Right hindlimb (tissue), 1 donor: ENCODE results near the gene VPS13D.
A peak's percentile ranks its signal among the peaks of the same experiment; 100 is the strongest.

ENCODE experiments used
- DNase-seq: peaks from one replicate; pipeline ENCODE4 v3.0.0-alpha.2; 2018

The VPS13D gene

GRCh38 chr1:12546771-12547585, 317.1 kb downstream of the VPS13D start:
- DNase-seq: peak; percentile 67

DNA sequence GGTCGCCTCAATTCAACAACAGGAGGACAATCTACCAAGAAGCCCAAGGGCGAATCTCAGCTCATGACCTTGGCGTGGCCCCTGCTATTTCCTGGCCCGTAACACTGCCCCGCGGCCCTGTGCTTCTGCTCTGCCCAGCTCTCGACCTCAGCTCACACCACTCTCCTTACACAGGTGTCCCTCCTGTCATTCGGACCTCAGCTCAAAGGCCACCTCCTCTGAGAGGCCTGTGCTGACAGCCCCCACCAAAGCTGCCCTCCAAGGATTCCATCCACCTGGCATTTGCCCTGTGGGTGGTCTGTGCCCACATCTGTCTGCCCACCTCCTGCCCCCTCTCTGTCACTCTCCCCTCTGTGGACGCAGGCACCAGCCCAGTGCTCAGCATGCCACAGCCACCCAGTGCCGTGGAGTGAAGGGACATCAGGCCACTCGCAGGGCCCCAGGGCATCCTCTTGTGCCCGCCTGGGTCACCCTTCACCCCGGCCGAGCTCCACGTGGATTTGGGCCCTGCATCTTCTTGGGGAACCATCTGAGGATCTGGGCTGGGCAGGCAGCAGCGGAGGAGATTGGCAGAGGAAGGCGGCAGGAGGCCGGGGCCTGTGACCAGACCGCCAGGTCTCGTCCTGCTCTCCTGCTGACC, 317.9 kb downstream of the VPS13D start:
- DNase-seq: no peak

DNA sequence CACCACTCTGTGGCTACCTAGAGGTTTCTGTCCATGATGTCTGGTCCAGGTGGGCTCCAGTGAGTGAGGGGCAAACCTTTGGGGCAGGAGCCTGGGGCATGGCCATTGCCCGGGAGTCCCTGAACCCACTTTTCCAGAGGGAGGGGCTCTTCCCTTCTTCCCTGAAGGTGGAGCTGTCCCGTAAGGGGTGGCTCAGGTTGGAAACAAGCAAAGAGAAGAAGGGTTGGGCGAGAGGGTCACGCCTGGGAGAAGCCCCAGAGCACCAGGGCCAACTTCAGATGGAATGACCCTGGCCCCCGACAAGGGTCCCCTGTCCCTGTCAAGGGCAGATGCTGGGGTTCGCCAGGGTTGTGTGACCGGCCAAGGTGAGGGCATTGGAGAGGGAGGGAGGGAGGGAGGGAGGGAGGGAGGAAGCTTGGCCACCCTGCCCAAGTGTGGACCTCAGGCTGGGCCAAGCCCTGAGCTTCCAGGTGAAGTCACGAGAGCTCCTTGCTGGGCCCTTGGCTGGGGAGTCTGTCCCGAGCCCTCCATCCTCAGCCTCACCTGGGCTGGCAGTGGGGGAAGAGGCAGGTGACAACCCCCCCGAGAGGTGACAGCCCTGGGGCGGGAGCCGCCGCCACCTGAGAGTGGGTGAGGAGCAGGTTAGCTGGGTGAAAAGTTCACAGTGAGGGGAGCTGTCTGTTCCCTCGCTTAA, 318.6 kb downstream of the VPS13D start:
- no peak for DNase-seq

DNA sequence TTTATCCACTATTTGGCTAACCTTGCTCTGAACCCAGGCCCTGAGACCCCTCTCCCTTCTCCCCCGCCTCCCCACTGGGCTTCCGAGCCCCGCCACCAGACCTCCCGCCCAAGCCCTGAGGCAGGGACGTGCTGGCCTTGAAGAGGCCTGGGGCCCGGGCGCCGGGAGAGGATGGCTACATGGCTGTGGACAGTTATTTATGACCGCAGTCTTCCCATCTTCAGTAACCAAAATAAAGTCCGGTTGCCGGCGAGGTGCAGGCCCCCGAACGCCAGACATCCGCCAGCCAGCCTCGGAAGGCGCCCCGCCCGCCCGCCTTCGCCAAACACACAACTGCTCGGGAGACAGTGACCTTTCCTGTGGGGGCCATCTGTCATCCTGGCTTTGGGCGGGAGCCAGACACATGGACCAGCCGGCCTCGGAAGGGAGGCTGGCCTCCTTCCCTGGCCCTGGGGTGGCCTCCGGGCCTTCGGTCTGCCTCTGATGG, 319.2 kb downstream of the VPS13D start:
- DNase-seq: peak; percentile 83

DNA sequence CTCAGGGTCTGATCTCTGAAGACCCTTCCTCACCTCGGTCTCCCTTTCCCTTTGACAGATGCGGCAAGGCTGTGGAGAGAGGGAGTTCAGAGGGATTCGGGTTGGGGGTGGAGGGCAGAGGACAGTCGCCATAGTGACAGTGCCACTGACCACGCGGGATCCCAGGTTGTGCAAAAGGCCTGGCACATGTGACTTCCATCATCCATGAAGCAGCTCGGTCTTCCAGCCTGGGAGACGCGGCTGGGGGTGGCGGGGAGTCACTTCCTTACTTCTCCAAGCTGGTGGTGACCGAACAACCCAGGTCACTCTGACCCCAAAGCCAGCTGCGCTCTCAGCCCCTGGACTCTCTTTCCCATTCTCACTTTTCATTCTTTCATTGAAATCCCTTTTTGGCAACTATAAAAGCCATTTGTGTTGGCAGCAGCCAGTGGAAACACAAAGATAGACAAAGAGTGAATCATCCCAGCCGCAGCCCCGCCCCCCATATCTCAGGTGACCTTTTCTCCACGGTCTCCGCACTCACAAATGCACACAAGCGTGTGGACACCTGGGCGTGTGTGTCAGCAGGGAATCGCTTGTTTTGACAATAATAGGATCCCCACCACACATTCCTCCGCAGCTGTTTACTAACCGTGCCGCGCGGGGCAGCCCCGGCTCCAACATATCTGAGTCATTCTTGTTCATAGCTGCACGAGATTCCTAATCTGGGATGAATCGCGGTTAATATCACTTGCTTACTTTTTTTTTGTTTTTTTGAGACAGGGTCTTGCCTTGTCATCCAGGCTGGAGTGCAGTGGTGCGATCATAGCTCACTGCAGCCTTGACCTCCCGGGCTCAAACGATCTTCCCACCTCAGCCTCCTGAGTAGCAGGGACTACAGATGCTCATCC, 319.9 kb downstream of the VPS13D start:
- peak; percentile 88 for DNase-seq

- DNase-seq: no peak
These were observed 321.8 kb downstream of the VPS13D start for GRCh38 chr1:12551584-12551983.

DNA sequence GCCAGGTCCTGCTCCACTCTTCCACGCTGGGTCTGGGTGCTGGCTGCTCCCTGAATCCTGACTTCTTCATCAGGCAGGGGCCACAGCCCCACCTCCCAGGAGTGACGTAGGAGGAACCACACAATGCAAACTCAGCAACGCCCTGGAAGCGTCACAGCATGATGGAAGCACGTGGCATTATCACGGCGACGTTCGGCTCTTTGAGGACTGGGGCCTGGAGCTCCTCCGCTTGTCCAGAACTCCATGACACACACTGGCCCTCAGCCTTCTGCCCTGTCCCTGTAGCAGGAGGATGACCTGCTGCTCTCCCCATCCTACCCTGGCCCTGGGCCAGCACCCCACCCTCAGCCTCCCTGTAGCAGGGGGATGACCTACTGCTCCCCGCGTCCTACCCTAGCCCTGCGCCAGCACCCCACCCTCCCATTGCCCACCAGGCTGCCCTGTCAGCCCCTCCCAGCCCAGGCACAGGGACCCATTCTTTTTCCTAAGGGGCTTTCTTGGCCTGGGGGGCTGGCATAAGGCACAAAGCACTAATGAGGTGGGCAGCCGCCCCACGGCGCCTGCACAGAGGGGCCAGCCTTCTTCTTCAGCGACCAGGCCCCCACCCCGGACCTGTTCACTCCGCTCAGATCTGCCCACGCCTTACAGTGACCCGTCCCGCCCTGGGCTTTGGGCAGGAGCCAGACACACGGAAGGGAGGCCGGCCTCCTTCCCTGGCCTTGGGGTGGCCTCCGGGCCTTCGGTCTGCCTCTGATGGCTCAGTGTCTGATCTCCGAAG, 322.5 kb downstream of the VPS13D start:
- no peak for DNase-seq

- no peak for DNase-seq
These were observed 323.4 kb downstream of the VPS13D start for GRCh38 chr1:12552951-12553921.

GRCh38 chr1:12553963-12554362, 324.1 kb downstream of the VPS13D start:
- no peak for DNase-seq

GRCh38 chr1:12554521-12555305, 324.9 kb downstream of the VPS13D start:
- no peak for DNase-seq

DNA sequence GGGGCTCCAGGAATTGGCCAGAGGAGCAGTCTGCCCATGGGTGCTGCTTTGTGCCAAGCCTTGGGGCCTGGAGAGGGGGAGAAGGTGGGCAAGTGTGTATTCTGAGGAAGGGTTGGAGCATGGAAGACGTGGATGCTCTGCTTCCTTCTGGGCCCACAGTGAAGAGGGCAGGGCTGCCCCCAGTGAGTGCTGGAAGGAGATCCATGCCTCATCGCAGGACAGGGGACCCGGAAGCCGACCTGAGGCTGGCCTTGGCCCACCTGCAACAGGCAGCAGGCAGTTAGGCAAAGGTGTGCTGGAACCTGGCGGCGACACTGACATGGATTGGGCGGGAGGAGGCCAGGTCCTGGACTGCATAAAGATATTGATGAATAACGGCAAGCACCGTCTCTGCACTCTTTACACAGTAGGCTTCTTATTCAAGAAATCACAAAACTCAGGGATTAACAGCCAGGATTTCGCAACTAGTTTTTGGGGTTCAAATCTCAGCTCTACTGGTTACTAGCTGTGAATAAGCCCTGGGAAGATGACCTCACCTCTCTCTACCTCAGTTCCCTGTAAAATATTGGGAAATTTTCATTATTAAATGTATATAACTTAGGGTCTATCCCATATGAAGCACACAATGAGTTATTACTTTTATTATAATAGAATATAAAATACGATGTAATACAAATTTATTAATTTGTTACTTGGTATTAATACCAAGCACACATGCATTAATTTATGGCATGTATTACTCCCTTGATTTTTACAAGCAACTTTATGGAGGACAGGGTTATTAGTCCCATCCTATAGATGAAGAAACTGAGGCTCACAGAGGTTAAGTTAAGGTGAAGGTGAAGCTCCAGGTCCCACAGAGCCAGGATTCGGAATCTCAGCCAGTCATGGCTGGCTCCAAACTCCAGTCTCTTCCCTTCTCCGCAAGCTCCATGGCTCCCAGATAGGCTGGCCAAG, 325.9 kb downstream of the VPS13D start:
- DNase-seq: no peak

DNA sequence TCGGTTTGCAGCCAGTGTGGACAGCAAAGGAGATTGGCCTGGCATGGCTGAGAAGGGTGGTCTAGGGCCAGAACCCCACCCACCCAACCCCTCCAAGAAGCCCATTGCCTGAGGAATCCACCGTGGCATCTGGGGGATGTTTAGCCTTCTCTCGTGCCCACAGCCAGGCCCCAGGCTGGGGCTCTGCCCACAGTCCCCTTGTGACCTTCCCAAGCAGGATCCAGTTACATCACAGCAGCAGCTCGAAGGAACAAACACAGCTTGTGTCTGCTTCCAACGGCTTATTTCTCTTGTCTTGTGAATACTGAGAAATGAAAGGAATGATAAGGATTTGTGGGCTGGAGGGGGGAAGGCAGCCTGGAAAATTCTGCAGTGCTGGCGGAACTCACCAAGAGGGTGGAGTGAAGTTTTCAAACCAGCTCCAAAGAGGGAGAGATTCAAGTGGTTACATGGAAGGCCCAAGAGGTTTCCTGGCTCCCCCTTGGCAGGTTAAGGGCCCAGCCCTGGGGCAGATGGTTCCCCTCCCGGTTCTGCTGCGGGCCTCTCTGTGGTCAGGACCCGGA, 326.6 kb downstream of the VPS13D start:
- peak; percentile 85 for DNase-seq

DNA sequence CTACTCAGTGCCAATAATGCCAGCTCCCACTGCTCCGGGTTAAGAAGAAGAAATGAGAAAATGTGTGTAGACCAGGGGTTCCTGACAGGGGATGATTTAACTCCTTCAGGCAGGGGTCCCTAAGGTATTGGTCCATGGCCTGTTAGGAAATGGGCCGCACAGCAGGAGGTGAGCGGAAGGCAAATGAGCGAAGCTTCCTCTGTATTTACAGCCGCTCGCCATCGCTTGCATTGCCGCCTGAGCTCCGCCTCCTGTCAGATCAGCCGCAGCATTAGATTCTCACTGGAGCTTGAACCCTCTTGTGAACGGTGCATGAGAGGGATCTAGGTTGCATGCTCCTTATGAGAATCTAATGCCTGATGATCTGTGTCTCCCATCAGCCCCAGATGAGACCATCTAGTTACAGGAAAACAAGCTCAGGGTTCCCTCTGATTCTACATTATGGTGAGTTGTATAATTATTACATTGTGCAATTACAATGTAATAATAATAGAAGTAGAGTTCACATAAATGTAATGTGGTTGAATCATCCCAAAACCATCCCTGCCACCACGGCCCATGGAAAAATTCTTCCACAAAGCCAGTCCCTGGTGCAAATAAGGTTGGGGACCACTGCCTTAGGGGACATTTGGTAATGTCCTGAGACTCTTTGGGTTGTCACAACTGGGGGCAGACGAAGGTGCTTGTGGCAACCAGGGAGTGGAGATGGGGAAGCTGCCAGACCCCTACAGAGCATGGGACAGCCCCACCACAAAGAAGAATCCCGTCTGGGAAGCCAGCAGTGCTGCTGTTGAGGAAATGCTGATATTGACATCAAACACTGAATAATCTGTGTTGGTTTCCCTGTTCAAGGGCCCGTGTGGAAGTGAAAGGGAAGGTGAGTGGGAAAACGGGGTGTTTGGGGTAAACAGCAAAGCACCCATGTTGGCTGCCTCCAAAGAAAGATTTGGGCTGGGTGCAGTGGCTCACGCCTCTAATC, 327.4 kb downstream of the VPS13D start:
- no peak for DNase-seq

DNA sequence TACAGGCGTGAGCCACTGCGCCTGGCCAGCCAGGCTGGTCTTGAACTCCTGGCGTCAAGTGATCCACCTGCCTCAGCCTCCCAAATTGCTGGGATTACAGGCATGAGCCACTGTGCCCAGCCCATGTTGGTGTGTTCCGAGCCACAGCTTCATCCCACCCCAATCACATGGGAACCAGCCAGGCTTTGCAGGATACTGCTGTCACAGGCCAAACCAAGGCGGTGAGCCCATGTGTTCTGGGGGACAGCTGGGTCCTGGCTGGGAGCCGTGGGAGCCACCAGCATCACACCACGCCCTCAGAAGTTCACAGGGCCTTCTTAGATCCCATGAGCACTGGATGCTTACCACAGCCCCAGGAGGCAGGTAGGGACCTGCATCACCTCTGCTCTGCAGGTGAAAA, 331.3 kb downstream of the VPS13D start:
- DNase-seq: no peak
